Fibroblast of lung (primary cell): ENCODE data around the gene KIRREL3. TPM values are rescaled to one million over a fixed set of nuclear protein-coding genes. Genes with fewer than 3 reads are reported as not detected.

Experiments used
- DNase-seq, 2 donors: peaks; one replicate each; pipeline versions ENCODE4 v3.0.0 to v3.0.0-alpha.2; 2010; ENCODE audit warnings: low read depth in 2 of 2
- H2AFZ ChIP-seq: 2 replicates; pipeline ENCODE4 v1.5.1; 2012; ENCODE audit warnings: low read length, control low read depth, inconsistent platforms
- H3K27ac ChIP-seq: 2 replicates; pipeline ENCODE4 v1.5.1; 2011; ENCODE audit warnings: low read length, control low read depth; ENCODE audit not compliant: insufficient read depth
- H3K27me3 ChIP-seq: 2 replicates; pipeline ENCODE4 v1.5.1; 2011; ENCODE audit warnings: mild to moderate bottlenecking, low read length; ENCODE audit not compliant: control insufficient read depth, insufficient read depth
- H3K36me3 ChIP-seq: 2 replicates; pipeline ENCODE4 v1.5.1; 2011; ENCODE audit warnings: low read length; ENCODE audit not compliant: control insufficient read depth, insufficient read depth
- H3K4me1 ChIP-seq: 2 replicates; pipeline ENCODE4 v1.5.1; 2011; ENCODE audit warnings: low read length; ENCODE audit not compliant: control insufficient read depth, insufficient read depth; ENCODE audit errors: extremely low read depth
- H3K4me2 ChIP-seq: 2 replicates; pipeline ENCODE4 v1.5.1; 2011; ENCODE audit warnings: low read length, control low read depth; ENCODE audit not compliant: insufficient read depth; ENCODE audit errors: extremely low read depth
- H3K4me3 ChIP-seq, 4 experiments: fragments of 200-600 bp in 1 of 4; sonication (generic) in 1 of 4; replicated peaks in 1 of 4; 2 replicates each; pipeline ENCODE4 v1.5.1; 2011 to 2016; ENCODE audit warnings: low read length in 4 of 4, low read depth in 3 of 4, mild to moderate bottlenecking in 3 of 4, control low read depth in 2 of 4, inconsistent platforms in 1 of 4, mixed read lengths in 1 of 4; ENCODE audit not compliant: insufficient read depth in 1 of 4; ENCODE audit errors: control extremely low read depth in 1 of 4
- H3K79me2 ChIP-seq: 2 replicates; pipeline ENCODE4 v1.5.1; 2012; ENCODE audit warnings: mild to moderate bottlenecking, low read length, inconsistent platforms; ENCODE audit not compliant: control insufficient read depth, insufficient read depth
- H3K9ac ChIP-seq: 2 replicates; pipeline ENCODE4 v1.5.1; 2011; ENCODE audit warnings: mild to moderate bottlenecking, low read length, control low read depth; ENCODE audit not compliant: insufficient read depth
- H3K9me3 ChIP-seq: 2 replicates; pipeline ENCODE4 v1.5.1; 2012; ENCODE audit warnings: low read depth, low read length; ENCODE audit not compliant: control insufficient read depth, insufficient read depth
- H4K20me1 ChIP-seq: 2 replicates; pipeline ENCODE4 v1.5.1; 2011; ENCODE audit warnings: low read length; ENCODE audit not compliant: control insufficient read depth, insufficient read depth; ENCODE audit errors: extremely low read depth
- EZH2 ChIP-seq: IDR thresholded peaks from 2 replicates; pipeline ENCODE4 v1.5.1; 2012; ENCODE audit warnings: low read length, control low read depth, mild to moderate bottlenecking; ENCODE audit errors: missing control alignments
- polyA plus RNA-seq, 2 donors: library from polyadenylated mRNA; depleted of rRNA in 1 of 2; stranded (reverse) in 1 of 2; unstranded in 1 of 2; fragments of >200 nt; gene quantifications; 2 replicates each; pipeline ENCODE4 v1.2.1, GENCODE V29; 2011 to 2012; ENCODE audit warnings: missing spikeins in 1 of 2
- total RNA-seq: library from RNA; depleted of rRNA; stranded (reverse); fragments of >200 nt; gene quantifications from 2 replicates; pipeline ENCODE4 v1.2.1, GENCODE V29; 2014
- TF ChIP-seq, protein P1 (sequence below), 2 donors: IDR thresholded peaks in 1 of 2; conservative IDR thresholded peaks in 1 of 2; 1 replicate in 1 of 2; 2 replicates in 1 of 2; pipeline ENCODE4 v1.5.1; 2011 to 2012; ENCODE audit warnings: low read length in 2 of 2, control low read depth in 1 of 2, inconsistent platforms in 1 of 2, low read depth in 1 of 2, mild to moderate bottlenecking in 1 of 2

KIRREL3 gene
- total and polyA plus RNA-seq, 2 donors (not counting 1 experiment from before 2014, with no cell fraction given), result 2.8 to 6.1 TPM

DNA sequence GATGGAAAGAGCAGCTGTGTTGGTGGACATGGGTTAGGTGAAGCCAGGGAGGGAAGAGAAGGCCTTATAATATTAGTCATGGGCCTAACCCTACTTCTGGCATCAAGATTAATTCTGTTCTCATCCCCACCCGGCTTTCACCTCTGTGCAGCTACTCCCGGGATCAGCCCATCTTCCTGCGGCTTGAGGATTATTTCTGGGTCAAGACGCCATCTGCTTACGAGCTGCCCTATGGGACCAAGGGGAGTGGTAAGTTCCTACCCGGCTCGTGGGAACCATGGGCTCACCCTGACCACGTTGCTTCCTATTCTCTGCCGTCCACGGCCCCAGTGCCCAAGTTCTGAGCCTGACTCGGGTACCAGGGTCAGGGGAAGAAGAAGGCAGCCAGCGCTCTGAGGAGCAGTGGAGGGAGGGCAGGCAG lies 593.5 kb downstream of the KIRREL3 start:
- no peak for TF ChIP-seq EZH2
- TF ChIP-seq, protein P1, sequence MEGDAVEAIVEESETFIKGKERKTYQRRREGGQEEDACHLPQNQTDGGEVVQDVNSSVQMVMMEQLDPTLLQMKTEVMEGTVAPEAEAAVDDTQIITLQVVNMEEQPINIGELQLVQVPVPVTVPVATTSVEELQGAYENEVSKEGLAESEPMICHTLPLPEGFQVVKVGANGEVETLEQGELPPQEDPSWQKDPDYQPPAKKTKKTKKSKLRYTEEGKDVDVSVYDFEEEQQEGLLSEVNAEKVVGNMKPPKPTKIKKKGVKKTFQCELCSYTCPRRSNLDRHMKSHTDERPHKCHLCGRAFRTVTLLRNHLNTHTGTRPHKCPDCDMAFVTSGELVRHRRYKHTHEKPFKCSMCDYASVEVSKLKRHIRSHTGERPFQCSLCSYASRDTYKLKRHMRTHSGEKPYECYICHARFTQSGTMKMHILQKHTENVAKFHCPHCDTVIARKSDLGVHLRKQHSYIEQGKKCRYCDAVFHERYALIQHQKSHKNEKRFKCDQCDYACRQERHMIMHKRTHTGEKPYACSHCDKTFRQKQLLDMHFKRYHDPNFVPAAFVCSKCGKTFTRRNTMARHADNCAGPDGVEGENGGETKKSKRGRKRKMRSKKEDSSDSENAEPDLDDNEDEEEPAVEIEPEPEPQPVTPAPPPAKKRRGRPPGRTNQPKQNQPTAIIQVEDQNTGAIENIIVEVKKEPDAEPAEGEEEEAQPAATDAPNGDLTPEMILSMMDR (conservative IDR thresholded peaks at IDR 0.05 in 1 of 2, IDR thresholded peaks at IDR 0.05 in 1 of 2; ENCODE audit: low read depth in 1 of 2, low read length in 2 of 2), result no peak
- no peaks in the 10 kb centered on the region for H3K9me3 ChIP-seq
- peaks cover 3% of the 10 kb centered on the region for H3K36me3 ChIP-seq
- DNase-seq, result no peak
- no peaks in the 10 kb centered on the region for H3K27me3 ChIP-seq
- no peak overlapping the region for H3K4me3 ChIP-seq
- H3K4me1 ChIP-seq, result peaks cover 8% of the 10 kb centered on the region
- H4K20me1 ChIP-seq, result no peaks in the 10 kb centered on the region
- H3K79me2 ChIP-seq, result no peaks in the 10 kb centered on the region
- H3K4me2 ChIP-seq, result no peak overlapping the region
- H3K27ac ChIP-seq, result no peak overlapping the region
- no peak overlapping the region for H2AFZ ChIP-seq
- no peak overlapping the region for H3K9ac ChIP-seq

- H3K79me2 ChIP-seq, result no peaks in the 10 kb centered on the region
- H3K27me3 ChIP-seq, result no peaks in the 10 kb centered on the region
- no peak overlapping the region for H3K9ac ChIP-seq
- peaks cover 3% of the 10 kb centered on the region for H3K36me3 ChIP-seq
- no peaks in the 10 kb centered on the region for H3K9me3 ChIP-seq
- peaks cover 8% of the 10 kb centered on the region for H3K4me1 ChIP-seq
- H3K4me2 ChIP-seq, result no peak overlapping the region
- no peak overlapping the region for H3K27ac ChIP-seq
- no peaks in the 10 kb centered on the region for H4K20me1 ChIP-seq
- no peak overlapping the region for H3K4me3 ChIP-seq
- no peak overlapping the region for H2AFZ ChIP-seq
- no peak for DNase-seq
- TF ChIP-seq, protein P1 (conservative IDR thresholded peaks at IDR 0.05 in 1 of 2, IDR thresholded peaks at IDR 0.05 in 1 of 2; ENCODE audit: low read depth in 1 of 2, low read length in 2 of 2), result no peak
- TF ChIP-seq EZH2, result no peak
Measured at GRCh38 chr11:126406368-126406767, 594.2 kb downstream of the KIRREL3 start.

GRCh38 chr11:126405906-126406305 lies 594.7 kb downstream of the KIRREL3 start:
- Histone ChIP-seq H3K4me3 (no peak overlapping the region), H3K4me1 (peaks cover 8% of the 10 kb centered on the region), H3K27me3 (no peaks in the 10 kb centered on the region), H3K9ac (no peak overlapping the region), H3K4me2 (no peak overlapping the region), H3K79me2 (no peaks in the 10 kb centered on the region), H2AFZ (no peak overlapping the region), H3K27ac (no peak overlapping the region), H3K36me3 (peaks cover 3% of the 10 kb centered on the region), H4K20me1 (no peaks in the 10 kb centered on the region), H3K9me3 (no peaks in the 10 kb centered on the region)
- TF ChIP-seq, protein P1 (conservative IDR thresholded peaks at IDR 0.05 in 1 of 2, IDR thresholded peaks at IDR 0.05 in 1 of 2; ENCODE audit: low read depth in 1 of 2, low read length in 2 of 2), result no peak
- no peak for TF ChIP-seq EZH2
- DNase-seq, result no peak
